ENCODE measurements around the gene RESP18.

DNA sequence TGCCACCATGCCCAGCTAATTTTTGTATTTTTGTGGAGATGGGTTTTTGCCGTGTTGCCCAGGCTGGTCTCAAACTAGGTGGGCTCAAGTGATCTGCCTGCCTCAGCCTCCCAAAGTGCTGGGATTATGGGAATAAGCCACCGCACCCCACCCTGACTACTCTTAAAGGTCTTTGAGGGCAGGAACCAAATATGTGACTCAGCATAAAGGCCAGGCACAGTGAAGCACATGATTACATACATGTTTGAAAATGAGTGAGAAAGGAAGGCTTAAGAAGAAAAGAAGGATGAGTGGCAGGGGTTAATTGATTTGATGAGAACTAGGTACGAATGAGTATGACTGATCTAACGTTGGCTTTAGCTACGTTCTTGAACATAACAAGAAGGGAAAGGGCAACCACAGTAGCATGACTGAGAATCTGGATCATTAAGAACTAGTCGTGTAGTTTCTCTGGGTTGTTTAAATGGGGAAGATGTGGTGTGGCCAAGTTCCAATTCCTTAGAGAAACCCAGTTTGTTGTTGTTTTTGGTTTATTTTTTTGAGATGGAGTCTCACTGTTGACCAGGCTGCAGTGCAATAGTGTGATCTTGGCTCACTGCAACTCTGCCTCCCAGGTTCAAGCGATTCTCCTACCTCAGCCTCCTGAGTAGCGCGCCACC, 6.8 kb downstream of the RESP18 start:
- no peak for TF ChIP-seq POLR2AphosphoS5 (IDR thresholded peaks at IDR 0.05)
- TF ChIP-seq POLR2A (IDR thresholded peaks at IDR 0.05), result no peak
- TF ChIP-seq, protein P1, sequence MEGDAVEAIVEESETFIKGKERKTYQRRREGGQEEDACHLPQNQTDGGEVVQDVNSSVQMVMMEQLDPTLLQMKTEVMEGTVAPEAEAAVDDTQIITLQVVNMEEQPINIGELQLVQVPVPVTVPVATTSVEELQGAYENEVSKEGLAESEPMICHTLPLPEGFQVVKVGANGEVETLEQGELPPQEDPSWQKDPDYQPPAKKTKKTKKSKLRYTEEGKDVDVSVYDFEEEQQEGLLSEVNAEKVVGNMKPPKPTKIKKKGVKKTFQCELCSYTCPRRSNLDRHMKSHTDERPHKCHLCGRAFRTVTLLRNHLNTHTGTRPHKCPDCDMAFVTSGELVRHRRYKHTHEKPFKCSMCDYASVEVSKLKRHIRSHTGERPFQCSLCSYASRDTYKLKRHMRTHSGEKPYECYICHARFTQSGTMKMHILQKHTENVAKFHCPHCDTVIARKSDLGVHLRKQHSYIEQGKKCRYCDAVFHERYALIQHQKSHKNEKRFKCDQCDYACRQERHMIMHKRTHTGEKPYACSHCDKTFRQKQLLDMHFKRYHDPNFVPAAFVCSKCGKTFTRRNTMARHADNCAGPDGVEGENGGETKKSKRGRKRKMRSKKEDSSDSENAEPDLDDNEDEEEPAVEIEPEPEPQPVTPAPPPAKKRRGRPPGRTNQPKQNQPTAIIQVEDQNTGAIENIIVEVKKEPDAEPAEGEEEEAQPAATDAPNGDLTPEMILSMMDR (IDR thresholded peaks at IDR 0.05), result no peak
